Lung (tissue), 12 donors: Measurements from ENCODE around the gene DNAH10. TPM values are rescaled to one million over a fixed set of nuclear protein-coding genes. Genes with fewer than 3 reads are reported as not detected.
"Not testable (repeated sequence)": the region's sequence is repeated elsewhere in the genome, so short reads cannot be mapped to it uniquely, and the experiment has no call there.

ENCODE experiments used
- ATAC-seq: fragments of 200-7000 bp; cut with Tn5 transposase; one replicate; pipeline ENCODE4 v1.9.1; 2020; ENCODE audit warnings: moderate number of reproducible peaks; ENCODE audit not compliant: insufficient read depth, low FRiP score
- DNase-seq, 3 donors: peaks; one replicate each; pipeline ENCODE4 v3.0.0-alpha.2; 2013 to 2017
- H3K27ac ChIP-seq, 2 donors: one replicate each; pipeline ENCODE4 v1.5.1; 2013; ENCODE audit warnings: mild to moderate bottlenecking in 2 of 2, moderate library complexity in 2 of 2, control low read depth in 1 of 2, inconsistent platforms in 1 of 2, low read depth in 1 of 2, low read length in 1 of 2
- H3K27me3 ChIP-seq, 3 donors: one replicate each; pipeline ENCODE4 v1.5.1; 2013; ENCODE audit warnings: low read length in 2 of 3; ENCODE audit not compliant: control insufficient read depth in 3 of 3, insufficient read depth in 3 of 3
- H3K36me3 ChIP-seq, 4 donors: one replicate each; pipeline ENCODE4 v1.5.1; 2013; ENCODE audit warnings: low read length in 4 of 4, mild to moderate bottlenecking in 1 of 4, moderate library complexity in 1 of 4; ENCODE audit not compliant: control insufficient read depth in 4 of 4, insufficient read depth in 4 of 4
- H3K4me1 ChIP-seq, 5 donors: one replicate each; pipeline ENCODE4 v1.5.1; 2013; ENCODE audit warnings: low read length in 5 of 5, mild to moderate bottlenecking in 2 of 5, moderate library complexity in 1 of 5; ENCODE audit not compliant: control insufficient read depth in 5 of 5, insufficient read depth in 5 of 5
- H3K4me3 ChIP-seq: one replicate; pipeline ENCODE4 v1.5.1; 2013; ENCODE audit warnings: mild to moderate bottlenecking, control low read depth, moderate library complexity
- H3K9ac ChIP-seq, 2 donors: one replicate each; pipeline ENCODE4 v1.5.1; 2013; ENCODE audit warnings: low read length in 2 of 2, control low read depth in 1 of 2; ENCODE audit not compliant: insufficient read depth in 1 of 2
- H3K9me3 ChIP-seq, 4 donors: one replicate each; pipeline ENCODE4 v1.5.1; 2013; ENCODE audit warnings: low read length in 3 of 4, mild to moderate bottlenecking in 1 of 4, moderate library complexity in 1 of 4; ENCODE audit not compliant: control insufficient read depth in 4 of 4, insufficient read depth in 3 of 4
- WGBS, 2 donors: extraction: QIAGEN DNeasy Blood & Tissue Kit; methylation state at CpG; one replicate each; pipeline ENCODE4 v1.1.7; 2013; 5-methylcytosine and 5-hydroxymethylcytosine counted together
- polyA plus RNA-seq, 2 donors: library from polyadenylated mRNA; stranded (reverse); fragments of 200-250 nt; gene quantifications; one replicate each; pipeline ENCODE4 v1.2.1, GENCODE V29; 2013
- total RNA-seq, 2 donors: library from RNA; depleted of rRNA in 1 of 2; stranded (reverse); fragments of >200 nt in 1 of 2; gene quantifications; one replicate each; pipeline ENCODE4 v1.2.1, GENCODE V29; 2014 to 2021
- TF ChIP-seq, protein P1 (sequence below): IDR thresholded peaks from 2 replicates; pipeline ENCODE4 v1.5.1; 2012; ENCODE audit warnings: mild to moderate bottlenecking; ENCODE audit errors: control extremely low read depth, extremely low read depth
- donor health status: control.
- donor health status: control.
- donor health status: Bipolar disorder and iron deficiency.
- donor health status: healthy.
- donor health status: DM: yes; HTN: yes; CAD: no.

The DNAH10 gene
- total and polyA plus RNA-seq, 4 donors = 2.0 to 21.7 (median 9.1) TPM

DNA sequence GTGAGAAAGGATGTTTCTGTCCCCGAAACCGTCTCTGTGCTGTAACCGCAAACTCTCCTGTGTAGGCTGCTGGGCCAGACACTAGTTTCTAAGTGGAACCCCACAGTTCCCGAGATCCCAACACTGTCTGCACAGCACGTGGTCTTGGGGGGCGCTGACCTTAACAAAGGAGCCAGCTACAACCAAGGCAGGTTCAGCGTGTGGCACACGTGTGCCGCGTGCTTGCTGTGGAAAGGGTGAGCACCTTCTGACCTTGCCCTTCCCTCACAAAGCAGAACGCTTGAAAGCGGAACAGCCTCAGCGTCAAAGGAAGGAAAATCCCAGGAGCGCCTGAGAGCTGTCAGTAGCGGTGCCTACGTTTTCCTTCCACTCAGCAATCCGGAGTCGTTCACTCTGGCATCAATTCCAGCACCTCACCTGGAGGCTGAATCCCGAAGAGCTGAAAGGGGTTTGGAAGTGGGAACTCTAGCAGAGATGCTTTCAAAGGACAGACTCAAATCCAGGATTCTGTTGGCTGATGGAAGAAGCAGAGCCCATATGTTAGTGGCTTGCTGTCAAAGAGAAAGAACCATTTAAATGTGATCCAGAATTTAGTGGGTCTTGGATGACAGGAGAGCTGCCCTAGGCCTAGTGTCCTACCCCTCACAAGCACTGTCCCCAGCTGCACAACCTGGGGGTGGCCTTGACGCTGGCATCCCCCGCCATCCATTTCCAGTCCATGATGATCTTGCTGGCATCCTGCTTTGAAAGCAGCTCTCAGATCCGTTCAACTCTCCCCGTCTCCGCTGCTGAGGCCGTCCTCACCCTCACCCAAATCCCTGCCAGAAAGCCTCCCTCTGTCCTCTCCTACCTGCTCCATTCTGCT lies 183.4 kb downstream of the DNAH10 start:
- Histone ChIP-seq H3K4me1 (peaks cover 2 to 36% (median 15%) of the 10 kb centered on the region in 5 donors), H3K4me3 (no peak overlapping the region), H3K9ac (no peak overlapping the region), H3K9me3 (peaks cover 0 to 5% (median 1%) of the 10 kb centered on the region in 4 donors), H3K27ac (peak overlapping the region in 1 of 2 donors; percentile 7), H3K27me3 (no peaks in the 10 kb centered on the region), H3K36me3 (peaks cover 2 to 14% (median 9%) of the 10 kb centered on the region in 4 donors)
- TF ChIP-seq, protein P1, sequence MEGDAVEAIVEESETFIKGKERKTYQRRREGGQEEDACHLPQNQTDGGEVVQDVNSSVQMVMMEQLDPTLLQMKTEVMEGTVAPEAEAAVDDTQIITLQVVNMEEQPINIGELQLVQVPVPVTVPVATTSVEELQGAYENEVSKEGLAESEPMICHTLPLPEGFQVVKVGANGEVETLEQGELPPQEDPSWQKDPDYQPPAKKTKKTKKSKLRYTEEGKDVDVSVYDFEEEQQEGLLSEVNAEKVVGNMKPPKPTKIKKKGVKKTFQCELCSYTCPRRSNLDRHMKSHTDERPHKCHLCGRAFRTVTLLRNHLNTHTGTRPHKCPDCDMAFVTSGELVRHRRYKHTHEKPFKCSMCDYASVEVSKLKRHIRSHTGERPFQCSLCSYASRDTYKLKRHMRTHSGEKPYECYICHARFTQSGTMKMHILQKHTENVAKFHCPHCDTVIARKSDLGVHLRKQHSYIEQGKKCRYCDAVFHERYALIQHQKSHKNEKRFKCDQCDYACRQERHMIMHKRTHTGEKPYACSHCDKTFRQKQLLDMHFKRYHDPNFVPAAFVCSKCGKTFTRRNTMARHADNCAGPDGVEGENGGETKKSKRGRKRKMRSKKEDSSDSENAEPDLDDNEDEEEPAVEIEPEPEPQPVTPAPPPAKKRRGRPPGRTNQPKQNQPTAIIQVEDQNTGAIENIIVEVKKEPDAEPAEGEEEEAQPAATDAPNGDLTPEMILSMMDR = no peak
- ATAC-seq (no peak), DNase-seq (no peak)
- 87 to 90% methylated on average over 25 of the region's 25 CpGs for WGBS, 2 donors

DNA sequence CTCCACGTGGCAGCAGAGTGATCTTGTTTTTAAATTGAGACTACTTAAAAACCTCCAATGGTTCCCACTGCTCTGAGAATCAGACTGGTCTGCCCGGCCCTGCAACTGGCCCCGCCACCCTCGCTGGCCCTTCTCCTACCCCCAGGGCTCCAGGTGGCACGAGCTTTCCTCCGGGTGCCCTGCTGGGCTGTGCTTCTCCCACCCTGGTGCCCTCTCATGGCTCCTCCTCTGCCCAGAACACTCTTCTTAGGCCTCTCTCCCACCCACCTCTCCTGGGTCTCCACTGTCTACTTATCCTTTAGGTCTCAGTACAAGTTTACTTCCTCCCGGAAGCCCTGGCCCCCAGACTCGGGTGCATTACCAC lies 184.0 kb downstream of the DNAH10 start:
- 61 to 87% methylated on average over 8 of the region's 8 CpGs for WGBS, 2 donors
- DNase-seq (no peak), ATAC-seq (no peak)
- Histone ChIP-seq H3K4me3 (no peak overlapping the region), H3K27me3 (no peaks in the 10 kb centered on the region), H3K9me3 (peaks cover 0 to 5% (median 1%) of the 10 kb centered on the region in 4 donors), H3K9ac (no peak overlapping the region), H3K4me1 (peaks cover 5 to 36% (median 15%) of the 10 kb centered on the region in 5 donors), H3K27ac (peak overlapping the region in 1 of 2 donors; percentile 7), H3K36me3 (peaks cover 2 to 12% (median 9%) of the 10 kb centered on the region in 4 donors)
- TF ChIP-seq, protein P1 = no peak

DNA sequence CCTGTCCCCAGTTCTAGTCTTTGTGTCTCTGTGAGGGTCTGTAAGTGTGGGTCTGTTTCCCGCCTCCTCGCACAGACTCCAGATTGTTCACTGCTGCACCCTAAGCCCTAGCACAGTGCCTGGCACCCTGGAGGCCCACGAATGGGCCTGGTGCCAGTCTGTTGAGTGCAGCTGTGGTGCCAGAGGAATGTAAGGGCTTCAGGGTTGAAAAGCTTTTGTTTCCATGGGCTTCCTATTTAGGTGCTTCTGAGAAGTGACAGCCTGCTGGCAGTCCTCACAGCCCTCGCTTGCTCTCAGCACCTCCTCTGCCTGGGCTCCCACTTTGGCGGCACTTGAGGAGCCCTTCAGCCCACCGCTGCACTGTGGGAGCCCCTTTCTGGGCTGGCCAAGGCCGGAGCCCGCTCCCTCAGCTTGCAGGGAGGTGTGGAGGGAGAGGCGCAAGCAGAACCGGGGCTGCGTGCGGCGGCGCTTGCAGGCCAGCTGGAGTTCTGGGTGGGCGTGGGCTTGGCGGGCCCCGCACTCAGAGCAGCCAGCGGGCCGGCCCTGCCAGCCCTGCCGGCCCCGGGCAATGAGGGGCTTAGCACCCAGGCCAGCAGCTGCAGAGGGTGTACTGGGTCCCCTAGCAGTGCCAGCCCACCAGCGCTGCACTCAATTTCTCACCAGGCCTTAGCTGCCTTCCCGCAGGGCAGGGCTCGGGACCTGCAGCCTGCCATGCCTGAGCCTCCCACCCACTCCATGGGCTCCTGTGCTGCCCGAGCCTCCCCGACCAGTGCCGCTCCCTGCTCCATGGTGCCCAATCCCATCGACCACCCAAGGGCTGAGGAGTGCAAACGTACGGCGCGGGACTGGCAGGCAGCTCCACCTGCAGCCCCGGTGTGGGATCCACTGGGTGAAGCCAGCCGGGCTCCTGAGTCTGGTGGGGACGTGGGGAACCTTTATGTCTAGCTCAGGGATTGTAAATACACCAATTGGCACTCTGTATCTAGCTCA lies 184.7 kb downstream of the DNAH10 start:
- not testable (repeated sequence) for H3K9ac ChIP-seq, H3K9me3 ChIP-seq, H3K4me3 ChIP-seq, H3K27me3 ChIP-seq, H3K36me3 ChIP-seq
- Histone ChIP-seq H3K27ac (peak overlapping the region in 1 of 2 donors; percentile 7), H3K4me1 (peaks cover 8 to 39% (median 15%) of the 10 kb centered on the region in 5 donors)
- DNase-seq (peak in 2 of 3 donors; percentile 29 to 53), ATAC-seq (peak; percentile 57)
- WGBS, 2 donors = 79 to 92% methylated on average over 34 of the region's 35 CpGs

DNA sequence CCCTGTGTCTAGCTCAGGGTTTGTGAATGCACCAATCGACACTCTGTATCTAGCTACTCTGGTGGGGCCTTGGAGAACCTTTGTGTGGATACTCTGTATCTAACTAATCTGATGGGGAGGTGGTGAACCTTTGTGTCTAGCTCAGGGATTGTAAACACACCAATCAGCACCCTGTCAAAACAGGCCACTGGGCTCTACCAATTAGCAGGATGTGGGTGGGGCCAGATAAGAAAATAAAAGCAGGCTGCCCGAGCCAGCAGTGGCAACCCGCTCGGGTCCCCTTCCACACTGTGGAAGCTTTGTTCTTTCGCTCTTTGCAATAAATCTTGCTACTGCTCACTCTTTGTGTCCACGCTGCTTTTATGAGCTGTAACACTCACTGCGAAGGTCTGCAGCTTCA lies 185.4 kb downstream of the DNAH10 start:
- H3K27me3 ChIP-seq, H3K36me3 ChIP-seq: not testable (repeated sequence)
- 85 to 87% methylated on average over 6 of the region's 7 CpGs for WGBS, 2 donors

More for the DNA sequence above, 185.4 kb downstream of the DNAH10 start:
- H3K9me3 ChIP-seq, DNase-seq, ATAC-seq, H3K27ac ChIP-seq, H3K4me3 ChIP-seq, H3K9ac ChIP-seq: not testable (repeated sequence)
- H3K4me1 ChIP-seq = peaks cover 11 to 42% (median 21%) of the 10 kb centered on the region in 5 donors
